EL (cell line): ENCODE measurements around the gene PGBD2.
"Not testable (repeated sequence)": the region's sequence is repeated elsewhere in the genome, so short reads cannot be mapped to it uniquely, and the experiment has no call there.

Experiments used
- DNase-seq: peaks from one replicate; pipeline ENCODE4 v3.0.0-alpha.2; 2016

PGBD2 gene

GRCh38 chr1:248927283-248927682, 21.2 kb downstream of the PGBD2 start:
- DNase-seq = not testable (repeated sequence)

- not testable (repeated sequence) for DNase-seq
These were observed 22.1 kb downstream of the PGBD2 start for GRCh38 chr1:248928122-248928521.

- DNase-seq = not testable (repeated sequence)
These were observed 24.0 kb downstream of the PGBD2 start for GRCh38 chr1:248930037-248930436.

- not testable (repeated sequence) for DNase-seq
These were observed 32.3 kb downstream of the PGBD2 start for GRCh38 chr1:248938173-248938809.

GRCh38 chr1:248944134-248944999, 38.3 kb downstream of the PGBD2 start:
- DNase-seq = not testable (repeated sequence)

GRCh38 chr1:248945000-248945423, 39.0 kb downstream of the PGBD2 start:
- DNase-seq = not testable (repeated sequence)

GRCh38 chr1:248945453-248945852, 39.4 kb downstream of the PGBD2 start:
- not testable (repeated sequence) for DNase-seq

GRCh38 chr1:248945856-248946416, 39.9 kb downstream of the PGBD2 start:
- DNase-seq = not testable (repeated sequence)
